HG02970 (cell line): Measurements from ENCODE around the gene TAF5.
"Not testable (repeated sequence)": the region's sequence is repeated elsewhere in the genome, so short reads cannot be mapped to it uniquely, and the experiment has no call there.

Experiments used
- ATAC-seq: cut with Tn5 transposase; IDR thresholded peaks from one replicate; pipeline ENCODE4 v1.9.1; 2021; ENCODE audit warnings: mild to moderate bottlenecking, moderate library complexity, moderate number of reproducible peaks; ENCODE audit not compliant: unreplicated experiment, low FRiP score

TAF5 gene

DNA sequence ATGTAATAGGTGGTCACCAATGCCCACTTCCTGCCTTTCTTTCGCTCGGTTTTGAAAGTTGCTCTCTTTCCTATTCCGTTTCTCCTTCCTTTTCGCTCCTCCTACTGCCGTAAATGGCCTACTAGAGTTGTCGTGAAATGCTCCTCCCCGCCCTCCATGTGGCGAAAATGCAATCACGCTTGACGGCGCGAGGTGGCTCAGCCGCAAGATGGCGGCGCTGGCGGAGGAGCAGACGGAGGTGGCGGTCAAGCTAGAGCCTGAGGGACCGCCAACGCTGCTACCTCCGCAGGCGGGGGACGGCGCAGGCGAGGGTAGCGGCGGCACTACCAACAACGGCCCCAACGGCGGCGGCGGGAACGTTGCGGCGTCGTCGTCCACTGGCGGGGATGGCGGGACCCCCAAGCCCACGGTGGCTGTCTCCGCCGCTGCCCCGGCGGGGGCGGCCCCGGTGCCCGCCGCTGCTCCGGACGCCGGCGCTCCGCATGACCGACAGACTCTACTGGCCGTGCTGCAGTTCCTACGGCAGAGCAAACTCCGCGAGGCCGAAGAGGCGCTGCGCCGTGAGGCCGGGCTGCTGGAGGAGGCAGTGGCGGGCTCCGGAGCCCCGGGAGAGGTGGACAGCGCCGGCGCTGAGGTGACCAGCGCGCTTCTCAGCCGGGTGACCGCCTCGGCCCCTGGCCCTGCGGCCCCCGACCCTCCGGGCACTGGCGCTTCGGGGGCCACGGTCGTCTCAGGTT lies at the start of gene TAF5:
Gene TAF5 (plus strand): TSS at position 195 of the 737 bp plus-strand sequence. CDS start 14 bp downstream, at position 209.
- peak; percentile 70 for ATAC-seq

DNA sequence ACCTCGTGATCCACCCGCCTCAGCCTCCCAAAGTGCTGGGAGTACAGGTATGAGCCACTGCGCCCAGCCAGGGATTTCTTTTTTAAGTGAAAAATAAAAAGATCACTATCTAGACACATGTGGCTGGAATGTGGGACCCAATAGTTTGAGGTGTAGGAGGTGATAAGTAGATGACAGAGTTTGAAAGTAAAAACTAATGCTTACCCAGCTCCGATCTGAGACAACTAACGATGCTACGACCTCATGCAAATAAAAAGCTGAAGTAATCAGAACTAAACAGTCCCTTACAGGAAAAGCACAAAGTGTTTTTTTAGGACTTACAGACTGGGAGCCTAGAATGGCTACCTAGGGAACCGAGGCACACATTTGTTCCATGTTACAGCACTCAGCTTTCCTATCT lies 39.9 kb upstream of the TAF5 start:
- no peak for ATAC-seq

DNA sequence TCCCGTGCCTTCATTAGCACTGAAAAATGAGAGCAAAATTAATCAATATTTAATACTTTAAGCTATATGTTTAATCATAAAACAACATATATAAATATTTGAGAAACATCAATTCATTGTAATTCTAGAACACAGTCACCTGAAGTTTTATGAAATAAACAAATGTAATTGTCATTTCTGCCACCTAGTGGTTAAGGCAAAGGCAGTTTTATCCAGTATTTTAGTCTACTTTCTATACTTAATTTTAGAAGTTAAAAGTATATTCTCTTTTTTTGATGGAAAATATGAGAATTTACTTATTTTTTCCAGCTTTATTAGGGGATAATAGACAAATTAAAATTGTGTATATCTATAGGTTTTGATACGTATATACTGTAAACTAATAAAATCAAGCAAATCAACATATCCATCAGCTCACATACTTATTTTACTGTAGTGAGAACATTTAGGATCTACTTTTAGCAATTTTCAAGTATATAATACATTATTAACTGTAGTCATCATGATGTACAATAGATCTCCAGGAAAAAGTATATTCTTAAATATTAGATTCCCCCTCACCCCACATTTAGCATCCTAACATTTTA lies 33.7 kb upstream of the TAF5 start:
- ATAC-seq, result no peak

DNA sequence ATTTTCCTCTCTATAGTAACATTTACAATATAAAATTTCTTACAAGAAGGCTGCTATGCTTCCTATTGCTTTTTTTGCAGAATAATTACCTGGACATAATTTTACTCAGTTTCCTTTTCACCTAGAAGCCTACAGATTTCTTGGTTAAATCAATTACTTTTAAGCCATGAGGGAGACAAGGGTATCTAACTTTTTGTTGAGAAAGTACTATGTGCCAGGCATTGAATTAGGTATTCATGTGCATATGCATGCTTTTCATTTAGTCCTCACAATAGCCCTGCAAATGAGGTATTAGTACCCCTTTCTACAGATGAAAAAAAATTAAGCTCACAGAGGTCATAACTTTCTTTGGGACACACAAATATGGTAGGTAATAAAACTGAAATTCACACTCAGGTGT lies 33.2 kb upstream of the TAF5 start:
- ATAC-seq, result no peak

DNA sequence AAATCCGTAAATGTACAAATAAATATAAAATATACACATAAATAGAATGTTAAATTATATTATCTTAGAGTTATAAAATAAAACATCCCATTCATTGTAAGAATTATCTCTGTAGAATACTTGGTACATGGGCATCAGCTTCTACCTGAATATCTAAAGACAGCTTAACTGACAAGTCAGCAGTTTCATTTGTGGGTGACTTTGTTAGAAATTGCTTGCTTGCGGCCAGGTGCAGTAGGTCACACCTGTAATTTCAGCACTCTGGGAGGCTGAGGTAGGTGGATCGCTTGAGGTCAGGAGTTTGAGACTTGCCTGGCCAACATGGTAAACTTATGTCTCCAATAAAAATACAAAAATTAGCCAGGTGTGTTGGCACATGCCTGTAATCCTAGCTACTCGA lies 31.4 kb upstream of the TAF5 start:
- ATAC-seq, result no peak

DNA sequence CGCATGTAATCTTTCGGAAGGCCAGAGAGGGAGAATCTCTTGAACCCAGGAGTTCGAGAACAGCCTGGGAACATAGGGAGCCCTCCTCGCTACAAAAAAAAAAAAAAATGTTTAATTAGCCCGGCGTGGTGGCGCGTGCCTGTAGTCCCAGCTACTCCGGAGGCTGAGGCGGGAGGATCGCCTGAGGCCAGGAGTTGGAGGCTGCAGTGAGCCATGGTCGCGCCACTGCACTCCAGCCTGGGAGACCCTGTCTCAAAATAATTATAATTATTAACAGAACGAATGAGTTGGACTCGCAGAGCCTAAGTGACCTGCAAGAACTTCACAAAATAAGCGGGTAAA lies 17.6 kb upstream of the TAF5 start:
- ATAC-seq, result no peak

DNA sequence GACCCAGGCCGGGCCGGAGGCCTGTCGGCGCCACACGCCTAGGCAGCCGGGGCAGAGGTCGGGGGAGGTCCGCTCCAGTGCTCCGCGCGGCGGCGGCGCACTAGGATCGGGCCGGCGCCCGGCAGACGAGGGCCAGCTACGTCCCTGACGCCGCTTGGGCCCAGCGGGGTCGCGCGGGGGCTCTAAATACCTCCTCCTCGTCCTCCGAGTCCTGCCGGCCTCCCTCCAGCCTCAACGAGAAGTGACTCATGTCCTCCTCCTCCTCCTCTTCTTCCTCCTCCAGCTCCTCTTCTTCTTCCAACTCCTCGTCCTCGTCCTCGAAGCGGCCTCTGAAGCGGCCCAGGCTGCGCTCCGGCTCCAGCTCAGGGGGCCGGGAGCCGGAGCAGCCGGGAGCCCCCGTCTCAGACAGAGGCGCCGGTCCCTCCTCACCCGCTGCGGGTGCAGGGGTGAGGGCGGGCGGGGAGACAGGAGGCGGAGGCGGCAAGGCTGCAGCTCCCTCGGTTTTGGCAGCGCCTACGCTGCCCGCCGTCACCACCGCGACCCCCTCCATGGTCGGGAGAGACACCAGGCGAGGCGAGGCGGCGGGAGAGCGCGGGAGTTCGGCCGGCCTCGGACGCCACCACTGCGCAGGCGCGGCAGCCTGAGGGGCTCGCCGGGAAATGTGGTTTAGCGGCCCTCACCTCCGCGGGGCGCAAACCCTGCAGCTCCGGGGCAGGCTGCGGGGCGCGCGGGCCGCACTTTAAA lies 17.1 kb upstream of the TAF5 start, which contains the start of gene PCGF6:
Gene PCGF6 (minus strand): TSS at position 624 of the 744 bp plus-strand sequence. CDS start 74 bp downstream, at position 550.
- peak; percentile 72 for ATAC-seq

DNA sequence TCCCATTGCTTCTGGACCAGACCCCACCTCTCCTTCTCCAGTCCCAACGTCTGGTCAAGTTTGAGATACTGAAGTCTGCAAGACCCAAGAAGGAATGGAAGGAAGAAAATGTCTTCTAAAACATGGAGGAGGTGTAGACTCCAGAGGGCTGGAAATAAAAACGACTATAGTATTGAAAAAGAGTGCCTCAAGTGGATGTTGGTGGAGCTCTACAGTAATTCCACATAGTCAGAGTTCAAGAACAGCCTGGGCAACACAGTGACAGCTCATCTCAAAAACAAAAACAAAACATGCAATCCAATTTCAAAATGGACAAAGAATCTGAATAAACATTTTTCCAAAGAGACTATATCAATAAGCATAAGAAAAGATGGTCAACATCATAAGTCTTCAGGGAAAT lies 14.5 kb upstream of the TAF5 start:
- ATAC-seq, result no peak

DNA sequence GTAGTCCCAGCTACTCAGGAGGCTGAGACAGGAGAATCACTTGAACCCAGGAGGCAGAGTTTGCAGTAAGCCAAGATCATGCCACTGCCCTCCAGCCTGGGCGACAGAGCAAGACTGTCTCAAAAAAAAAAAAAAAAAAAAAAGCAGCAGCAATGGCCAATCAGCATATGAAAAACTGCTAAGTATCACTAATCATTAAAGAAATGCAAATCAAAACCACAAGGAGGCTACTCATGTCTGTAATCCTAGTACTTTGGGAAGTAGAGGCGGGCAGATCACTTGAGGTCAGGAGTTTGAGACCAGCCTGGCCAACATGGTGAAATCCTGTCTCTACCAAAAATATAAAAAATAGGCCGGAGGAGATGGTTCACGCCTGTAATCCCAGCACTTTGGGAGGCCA lies 13.2 kb upstream of the TAF5 start:
- ATAC-seq, result not testable (repeated sequence)

DNA sequence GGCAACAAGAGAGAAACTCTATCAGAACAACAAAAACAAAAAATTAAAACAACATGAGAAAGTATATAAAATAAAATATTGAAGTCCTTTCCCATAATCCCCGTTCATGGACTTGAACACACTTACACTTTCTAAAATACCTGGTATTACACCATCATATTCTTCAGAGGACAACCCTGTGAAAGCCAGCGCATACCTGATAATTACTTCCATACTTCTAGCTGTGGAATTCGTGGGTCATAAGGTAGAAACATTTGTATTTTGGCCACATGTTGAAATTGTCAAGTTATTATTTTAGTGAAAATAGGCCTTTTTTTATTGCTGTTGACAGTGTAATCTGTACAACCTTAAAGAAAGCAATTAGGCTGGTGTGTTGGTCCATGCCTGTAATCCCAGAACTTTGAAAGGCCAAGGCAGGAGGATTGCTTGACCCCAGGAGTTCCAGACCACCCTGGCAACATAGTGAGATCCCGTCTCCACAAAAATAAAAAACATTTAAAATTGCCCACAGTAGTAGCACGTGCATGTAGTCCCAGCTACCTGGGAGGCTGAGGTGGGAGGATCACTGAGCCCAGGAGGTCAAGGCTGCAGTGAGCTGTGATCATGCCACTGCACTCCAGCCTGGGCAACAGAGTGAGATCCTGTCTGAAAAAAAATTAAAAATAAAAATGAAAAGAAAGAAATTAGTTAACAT lies 11.7 kb upstream of the TAF5 start:
- ATAC-seq, result no peak

DNA sequence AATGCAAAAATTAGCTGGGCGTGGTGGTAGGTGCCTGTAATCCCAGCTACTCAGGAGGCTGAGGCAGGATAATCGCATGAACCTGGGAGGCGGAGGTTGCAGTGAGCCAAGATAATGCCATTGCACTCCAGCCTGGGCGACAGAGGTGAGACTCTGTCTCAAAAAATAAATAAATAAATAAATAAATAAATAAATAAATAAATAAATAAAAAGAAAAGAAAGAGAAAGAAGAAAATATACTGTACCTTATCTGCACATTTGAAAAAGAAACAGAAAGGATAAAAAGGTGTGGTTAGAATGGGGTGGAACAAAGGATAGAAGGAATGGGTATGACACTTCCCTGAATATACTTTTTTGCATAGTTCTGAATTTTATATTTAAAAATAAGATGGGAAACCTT lies 8.3 kb upstream of the TAF5 start:
- ATAC-seq, result not testable (repeated sequence)

DNA sequence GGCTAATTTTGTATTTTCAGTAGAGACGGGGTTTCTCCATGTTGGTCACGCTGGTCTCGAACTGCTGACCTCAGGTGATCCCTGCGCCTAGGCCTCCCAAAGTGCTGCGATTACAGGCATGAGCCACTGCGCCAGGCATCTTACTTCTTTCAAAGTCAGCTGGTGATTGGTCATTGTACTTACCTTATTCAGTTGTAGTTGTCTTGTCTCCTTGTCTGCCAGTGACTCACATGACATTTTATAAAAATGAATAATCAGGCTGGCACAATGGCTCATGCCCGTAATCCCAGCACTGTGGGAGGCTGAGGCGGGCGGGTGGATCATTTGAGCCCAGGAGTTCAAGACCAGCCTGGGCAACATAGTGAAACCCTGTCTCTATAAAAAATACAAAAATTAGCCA lies 7.0 kb upstream of the TAF5 start:
- not testable (repeated sequence) for ATAC-seq

DNA sequence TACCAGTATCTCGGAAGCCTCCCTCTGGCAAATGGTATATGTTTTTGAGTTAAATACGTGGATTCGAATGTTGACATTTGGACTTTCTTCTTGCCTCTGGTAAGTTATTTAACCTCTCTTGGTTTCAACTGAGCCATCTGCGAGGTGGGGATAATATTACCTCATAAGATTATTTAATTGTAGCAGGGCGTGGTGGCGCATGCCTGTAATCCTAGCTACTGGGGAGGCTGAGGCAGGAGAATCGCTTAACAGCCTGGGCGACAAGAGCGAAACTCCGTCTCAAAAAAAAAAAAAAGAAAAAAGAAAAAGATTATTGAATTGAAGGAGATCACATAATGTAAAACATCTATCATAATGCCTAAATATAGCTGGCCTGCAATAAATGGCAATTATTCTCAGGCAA lies 396 bp upstream of the TAF5 start:
- no peak for ATAC-seq

DNA sequence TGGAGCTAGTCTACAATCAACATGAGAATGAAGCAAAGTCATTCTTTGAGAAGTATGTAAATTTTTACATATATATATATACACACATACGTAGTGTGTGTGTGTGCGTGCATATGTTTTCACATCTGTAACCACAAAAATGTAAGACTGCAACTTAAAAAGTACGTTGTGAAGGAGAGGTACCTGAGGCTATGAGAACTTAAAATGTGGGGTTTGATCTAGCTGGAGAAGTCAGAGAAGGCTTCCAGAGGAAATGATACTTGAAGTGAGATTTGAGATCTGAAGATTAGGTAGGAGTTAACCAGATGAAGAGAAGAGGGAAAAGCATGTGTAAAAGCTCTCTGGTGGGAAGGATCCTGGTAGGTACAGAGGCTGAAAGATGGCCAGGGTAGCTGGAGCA lies 5.8 kb downstream of the TAF5 start:
- ATAC-seq, result no peak

DNA sequence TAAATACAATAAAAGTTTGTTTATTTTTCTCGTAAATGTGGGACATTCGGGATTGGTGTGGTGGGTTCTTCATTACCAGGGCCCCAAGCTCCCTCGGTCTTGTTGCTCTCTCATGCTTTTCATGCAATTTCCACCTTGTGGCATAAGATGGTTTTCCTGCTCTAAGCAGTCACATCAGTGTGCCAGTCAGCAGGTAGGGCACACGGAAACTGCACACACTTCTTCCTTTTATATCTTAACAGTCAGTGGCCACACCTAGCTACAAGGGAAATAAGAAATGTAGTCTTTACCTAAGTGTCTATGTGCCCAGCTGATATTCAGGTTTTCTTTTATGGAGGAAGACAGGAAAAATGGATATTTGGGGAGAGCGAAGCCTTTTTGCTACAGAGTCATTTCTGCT lies 6.5 kb downstream of the TAF5 start:
- no peak for ATAC-seq

DNA sequence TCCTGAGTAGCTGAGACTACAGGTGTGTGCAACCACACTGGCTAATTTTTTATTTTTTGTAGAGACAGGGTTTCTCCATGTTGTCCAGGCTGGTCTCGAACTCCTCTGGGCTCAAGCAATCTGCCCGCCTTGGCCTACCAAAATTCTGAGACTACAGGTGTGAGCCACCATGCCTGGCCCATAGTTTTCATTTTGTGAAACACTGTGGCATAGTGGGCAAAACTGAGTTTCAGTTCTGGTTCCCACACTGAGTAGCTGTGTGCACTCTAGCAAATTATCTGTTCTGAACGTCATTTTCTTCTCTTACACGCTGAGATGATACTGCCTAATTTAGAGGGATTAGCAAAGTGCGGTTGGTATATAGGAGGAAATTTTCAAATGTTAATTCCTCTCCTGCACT lies 15.0 kb downstream of the TAF5 start:
- no peak for ATAC-seq

DNA sequence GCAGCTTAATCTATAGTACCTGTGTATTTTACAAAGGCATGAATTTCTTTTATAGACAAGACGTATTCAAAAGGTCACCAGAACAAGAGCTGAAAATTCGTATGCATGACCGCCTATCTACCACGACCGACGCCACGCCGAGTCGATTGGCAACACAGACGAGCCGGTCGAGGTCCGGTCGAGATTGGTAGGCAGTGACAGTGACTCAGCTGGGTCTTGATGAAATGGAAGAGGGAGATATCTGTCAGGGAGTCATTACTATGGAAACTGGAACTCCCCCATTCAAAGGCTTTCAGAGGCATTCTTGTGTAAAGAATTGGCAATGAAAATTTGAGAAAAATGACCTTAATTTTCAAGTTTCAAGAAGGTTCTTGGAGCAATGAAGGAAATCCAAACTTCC lies 26.4 kb downstream of the TAF5 start:
- ATAC-seq, result no peak

DNA sequence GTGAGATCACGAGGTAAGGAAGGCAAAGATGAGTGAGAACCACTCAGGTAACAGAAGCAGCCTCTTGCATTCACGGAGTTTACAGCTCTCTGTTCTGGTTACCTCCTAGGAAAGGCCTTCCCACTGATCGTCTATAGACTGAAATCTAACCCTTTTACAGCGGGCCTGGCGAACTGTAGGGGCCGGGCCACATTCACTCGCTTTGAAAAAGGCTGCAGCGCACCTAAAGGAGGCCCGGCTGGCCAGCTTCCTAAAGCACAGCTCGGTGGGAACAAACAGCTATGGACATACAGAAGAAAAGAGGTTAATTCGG lies 27.9 kb downstream of the TAF5 start:
- ATAC-seq, result no peak

DNA sequence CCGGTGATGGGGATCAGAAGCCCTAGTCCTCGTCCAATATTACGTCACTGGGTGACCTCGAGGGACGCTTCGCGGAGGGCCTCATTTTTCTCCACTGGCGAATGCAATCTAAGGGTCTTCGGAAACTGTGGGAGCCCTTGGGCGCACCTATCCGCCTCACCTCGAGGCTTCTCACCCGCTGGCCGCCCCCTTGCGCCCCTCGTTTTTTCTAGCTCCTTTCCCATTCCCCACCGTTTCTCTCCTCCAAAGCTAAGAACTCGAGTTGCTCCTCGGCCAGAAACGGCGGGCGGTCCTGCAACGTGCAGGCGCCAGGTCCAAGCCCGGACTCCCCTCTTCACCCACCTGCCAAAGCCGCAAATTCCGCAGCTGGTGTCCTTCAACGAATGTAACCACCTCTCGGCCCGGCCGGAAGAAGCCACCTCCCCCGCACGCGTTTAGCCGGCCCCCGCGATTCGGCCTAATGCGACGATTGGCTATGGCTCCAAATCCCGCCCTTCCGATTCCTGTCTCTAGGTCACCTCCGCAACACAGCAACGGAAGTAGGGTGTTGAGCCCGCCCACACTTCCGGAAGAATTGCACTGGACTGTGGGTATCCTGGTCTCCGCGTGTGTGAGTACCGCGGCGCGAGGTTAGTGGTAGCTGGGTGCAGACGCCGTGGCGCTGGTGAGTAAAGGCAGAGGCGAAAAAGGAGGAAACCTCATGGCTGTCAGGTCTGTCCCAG lies 28.5 kb downstream of the TAF5 start, which contains the start of the genes ATP5MK and PDCD11:
Gene ATP5MK (minus strand): TSS at position 409 of the 722 bp plus-strand sequence. CDS start 4,018 bp downstream, outside the sequence.
Gene PDCD11 (plus strand): TSS at position 560 of the 722 bp plus-strand sequence. CDS start 1,801 bp downstream, outside the sequence.
- ATAC-seq, result peak; percentile 98

DNA sequence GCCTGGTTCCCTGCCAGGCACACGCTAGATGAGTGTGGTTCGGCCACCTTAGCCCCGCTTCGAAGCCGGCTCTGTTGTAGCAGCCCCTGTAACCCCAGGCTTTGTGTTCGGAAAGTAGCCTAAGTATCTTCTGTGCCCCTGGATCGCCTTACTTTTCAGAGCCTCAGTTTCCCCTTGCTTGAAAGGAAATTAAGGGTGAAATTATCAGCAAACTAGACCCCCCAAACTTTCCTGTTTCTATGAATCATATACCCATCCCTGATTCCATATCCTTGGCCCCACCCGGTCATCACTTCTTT lies 29.0 kb downstream of the TAF5 start:
- ATAC-seq, result no peak
